IPS-18a (cell line): ENCODE results near the gene RNF213.

ENCODE experiments used
- H3K27ac ChIP-seq: one replicate; pipeline ENCODE4 v1.5.1; 2013; ENCODE audit warnings: low read length
- H3K27me3 ChIP-seq: one replicate; pipeline ENCODE4 v1.6.1; 2013; ENCODE audit warnings: mild to moderate bottlenecking, low read length; ENCODE audit not compliant: control insufficient read depth, insufficient read depth
- H3K36me3 ChIP-seq: one replicate; pipeline ENCODE4 v1.6.1; 2013; ENCODE audit warnings: low read depth, low read length; ENCODE audit not compliant: control insufficient read depth
- H3K4me1 ChIP-seq: one replicate; pipeline ENCODE4 v1.6.1; 2013; ENCODE audit warnings: low read depth, low read length; ENCODE audit not compliant: control insufficient read depth
- H3K4me3 ChIP-seq: one replicate; pipeline ENCODE4 v1.5.1; 2013; ENCODE audit warnings: low read length
- H3K9ac ChIP-seq: one replicate; pipeline ENCODE4 v1.6.1; 2013; ENCODE audit warnings: mild to moderate bottlenecking, low read length, moderate library complexity
- H3K9me3 ChIP-seq: one replicate; pipeline ENCODE4 v1.6.1; 2013; ENCODE audit warnings: low read depth, low read length; ENCODE audit not compliant: control insufficient read depth

RNF213 gene

DNA sequence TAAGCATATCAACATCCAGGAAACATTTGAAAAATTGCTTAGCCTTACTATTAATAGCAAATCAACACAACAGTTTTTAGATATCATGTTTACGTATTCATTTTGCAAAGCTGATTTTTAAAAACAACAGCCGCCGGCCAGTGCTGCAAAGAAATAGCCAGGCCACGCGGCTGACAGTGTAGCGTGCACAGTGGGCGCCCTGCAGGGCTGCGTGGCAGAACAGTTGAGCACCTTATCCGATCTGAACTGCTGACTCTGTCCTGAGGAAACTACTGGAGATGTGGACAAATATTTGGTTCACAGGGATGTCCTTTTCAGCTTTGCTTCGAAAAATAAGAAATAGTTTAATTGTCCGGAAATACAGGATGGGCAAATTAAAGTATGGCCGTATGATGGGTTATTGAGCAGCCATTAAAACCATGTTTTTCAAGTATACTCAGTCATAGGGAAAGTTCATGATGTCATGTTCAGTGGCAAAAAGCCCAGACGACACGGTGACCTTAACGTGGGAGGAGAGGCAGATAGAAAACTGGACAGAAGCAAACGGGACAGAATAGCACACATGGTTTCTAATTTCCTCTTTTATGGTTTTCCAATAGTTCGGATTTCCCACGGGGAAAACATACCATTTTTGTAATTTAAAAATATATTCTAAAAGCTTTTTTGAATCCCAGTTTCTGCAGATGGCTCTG lies 101.9 kb downstream of the RNF213 start:
- H3K27ac ChIP-seq, result no peak overlapping the region
- no peak overlapping the region for H3K4me3 ChIP-seq
- H3K4me1 ChIP-seq, result no peaks in the 10 kb centered on the region
- peaks cover 45% of the 10 kb centered on the region for H3K36me3 ChIP-seq
- H3K9ac ChIP-seq, result no peak overlapping the region
- no peaks in the 10 kb centered on the region for H3K27me3 ChIP-seq
- no peaks in the 10 kb centered on the region for H3K9me3 ChIP-seq

DNA sequence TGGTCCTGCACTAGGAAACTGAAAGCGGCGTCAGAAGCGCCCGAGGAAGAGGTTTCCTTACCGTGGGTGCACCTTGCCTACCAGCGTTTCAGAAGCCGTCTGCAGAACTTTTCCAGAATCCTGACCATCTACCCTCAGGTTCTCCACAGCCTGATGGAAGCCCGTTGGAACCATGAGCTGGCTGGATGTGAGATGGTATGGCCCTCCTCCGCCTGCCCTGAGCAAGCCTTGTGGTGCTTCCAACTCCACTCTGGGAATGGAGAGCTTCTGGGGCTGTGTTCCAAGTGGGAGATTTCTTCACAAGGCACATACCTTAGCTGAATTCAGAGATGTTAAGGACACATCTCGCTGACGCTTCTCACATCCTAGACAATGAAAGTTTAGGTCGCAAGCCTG lies 102.5 kb downstream of the RNF213 start:
- no peaks in the 10 kb centered on the region for H3K27me3 ChIP-seq
- H3K27ac ChIP-seq, result no peak overlapping the region
- no peaks in the 10 kb centered on the region for H3K9me3 ChIP-seq
- no peak overlapping the region for H3K4me3 ChIP-seq
- no peaks in the 10 kb centered on the region for H3K4me1 ChIP-seq
- no peak overlapping the region for H3K9ac ChIP-seq
- H3K36me3 ChIP-seq, result peaks cover 49% of the 10 kb centered on the region

DNA sequence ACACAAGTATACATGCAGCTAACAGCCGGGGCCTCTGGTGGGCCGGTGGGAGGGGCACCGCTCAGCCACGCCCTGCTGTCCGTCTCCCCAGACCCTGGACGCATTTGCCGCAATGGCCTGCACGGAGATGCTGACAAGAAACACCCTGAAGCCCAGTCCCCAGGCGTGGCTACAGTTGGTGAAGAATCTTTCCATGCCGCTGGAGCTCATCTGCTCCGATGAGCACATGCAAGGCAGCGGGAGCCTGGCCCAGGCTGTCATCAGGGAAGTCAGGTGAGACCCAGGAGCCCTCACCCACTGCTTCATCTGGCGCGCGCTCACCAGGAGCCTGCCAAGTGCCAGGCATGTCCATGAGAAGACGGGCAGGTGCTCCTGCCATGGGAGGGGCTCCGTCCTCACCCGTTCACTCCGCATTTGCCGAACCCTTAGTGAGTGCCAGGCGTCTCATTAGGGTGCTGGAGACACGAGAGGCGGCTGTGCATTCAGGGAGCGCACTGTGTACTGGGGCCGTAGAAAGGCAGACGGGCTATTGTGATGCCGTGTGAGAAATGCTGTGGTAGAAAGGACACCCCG lies 103.0 kb downstream of the RNF213 start:
- no peak overlapping the region for H3K27ac ChIP-seq
- H3K27me3 ChIP-seq, result no peaks in the 10 kb centered on the region
- H3K4me1 ChIP-seq, result no peaks in the 10 kb centered on the region
- H3K9ac ChIP-seq, result no peak overlapping the region
- no peaks in the 10 kb centered on the region for H3K9me3 ChIP-seq
- H3K36me3 ChIP-seq, result peaks cover 50% of the 10 kb centered on the region
- H3K4me3 ChIP-seq, result no peak overlapping the region

DNA sequence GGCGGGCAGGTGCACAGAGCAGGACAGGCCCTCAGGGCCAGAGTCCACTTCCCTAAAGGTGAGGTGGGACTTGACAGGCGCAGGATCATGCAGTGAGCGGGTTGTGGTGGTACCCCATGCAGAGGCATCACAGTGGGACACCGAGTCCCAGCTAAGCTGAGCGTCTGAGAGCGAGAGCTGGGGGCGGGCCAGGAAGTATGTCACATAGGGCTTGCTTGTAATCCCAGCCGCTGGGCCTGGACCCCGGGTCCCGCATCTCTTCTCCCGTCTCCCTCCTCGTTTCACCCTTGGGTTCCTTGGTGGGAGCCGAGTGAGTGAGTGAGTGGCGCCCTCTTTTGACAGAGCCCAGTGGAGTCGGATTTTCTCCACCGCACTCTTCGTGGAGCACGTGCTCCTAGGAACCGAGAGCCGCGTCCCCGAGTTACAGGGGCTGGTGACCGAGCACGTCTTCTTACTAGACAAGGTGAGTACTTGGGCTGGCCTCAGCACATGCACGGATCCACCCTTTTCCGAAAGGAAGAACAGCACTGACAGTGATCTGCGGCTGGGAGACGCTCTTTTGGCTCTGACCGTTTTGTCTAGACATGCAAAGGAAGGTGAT lies 103.5 kb downstream of the RNF213 start:
- H3K4me3 ChIP-seq, result no peak overlapping the region
- no peaks in the 10 kb centered on the region for H3K4me1 ChIP-seq
- peaks cover 53% of the 10 kb centered on the region for H3K36me3 ChIP-seq
- no peak overlapping the region for H3K27ac ChIP-seq
- H3K9me3 ChIP-seq, result no peaks in the 10 kb centered on the region
- H3K9ac ChIP-seq, result no peak overlapping the region
- no peaks in the 10 kb centered on the region for H3K27me3 ChIP-seq

DNA sequence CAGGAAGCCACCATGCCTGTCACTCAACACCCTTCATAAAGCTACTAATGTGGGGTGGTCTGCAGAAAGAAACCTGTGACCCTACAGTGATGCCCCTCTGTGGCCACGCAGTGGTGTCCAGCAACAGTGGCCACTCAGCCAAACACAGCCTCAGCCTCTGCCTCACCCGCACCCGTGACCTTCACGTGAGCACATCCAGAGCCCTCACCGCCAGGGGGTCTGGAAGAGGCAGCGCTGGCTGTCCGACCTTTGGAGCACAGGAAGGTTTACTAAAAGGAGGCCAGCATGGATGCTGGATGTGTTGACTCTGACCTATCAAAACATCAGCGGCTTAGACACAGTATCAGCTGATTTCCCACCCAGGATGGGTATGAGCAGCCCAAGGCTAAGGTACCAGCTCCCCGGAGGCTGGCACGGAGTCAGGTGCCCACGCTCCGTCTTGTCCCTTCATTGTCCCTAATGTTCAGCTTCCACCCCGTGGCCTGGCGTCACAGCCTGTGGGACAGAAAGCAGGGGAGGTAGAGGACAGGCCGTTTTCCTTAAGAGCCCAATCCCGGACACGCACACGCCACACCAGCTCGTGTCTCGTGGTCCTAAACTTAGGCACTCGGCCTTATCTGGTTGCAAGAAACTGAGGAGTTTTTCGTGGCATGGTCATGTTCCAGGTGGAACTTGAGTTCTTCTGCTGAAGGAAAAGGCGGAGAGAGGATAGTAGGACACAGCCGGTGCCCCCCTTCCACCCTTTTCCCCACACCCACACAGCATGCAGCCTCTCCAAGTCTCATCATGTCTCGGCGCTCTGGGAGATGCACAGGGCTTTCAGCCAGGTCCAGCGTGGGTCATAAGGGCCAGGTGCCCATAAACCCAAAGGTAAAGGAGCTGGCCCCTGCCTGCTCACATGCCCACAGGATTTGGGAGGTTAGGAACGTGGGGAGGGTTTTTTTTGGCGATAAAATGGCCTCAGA lies 104.6 kb downstream of the RNF213 start:
- H3K27ac ChIP-seq, result no peak overlapping the region
- no peak overlapping the region for H3K4me3 ChIP-seq
- no peaks in the 10 kb centered on the region for H3K27me3 ChIP-seq
- no peak overlapping the region for H3K9ac ChIP-seq
- H3K9me3 ChIP-seq, result no peaks in the 10 kb centered on the region
- H3K36me3 ChIP-seq, result peaks cover 52% of the 10 kb centered on the region
- H3K4me1 ChIP-seq, result no peaks in the 10 kb centered on the region

DNA sequence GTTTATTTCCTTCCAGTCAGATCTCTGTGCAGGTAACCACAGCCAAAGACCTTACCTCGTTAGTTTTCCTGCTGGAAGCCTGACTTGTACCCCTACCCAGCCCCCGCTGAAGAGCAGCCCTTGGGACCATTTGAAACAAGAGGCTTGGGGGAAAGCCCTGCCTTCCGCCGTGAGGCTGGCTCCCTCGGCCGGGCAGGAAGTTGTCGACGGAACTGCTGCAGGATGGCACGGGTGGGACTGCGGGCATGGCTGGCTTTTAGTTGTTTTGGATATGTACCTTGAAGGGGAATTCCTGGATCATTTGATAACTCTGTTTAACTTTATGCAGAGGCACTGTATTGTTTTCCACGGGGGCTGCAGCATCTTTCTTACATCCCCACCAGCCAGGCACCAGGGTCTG lies 105.3 kb downstream of the RNF213 start:
- peaks cover 50% of the 10 kb centered on the region for H3K36me3 ChIP-seq
- H3K27me3 ChIP-seq, result no peaks in the 10 kb centered on the region
- H3K9me3 ChIP-seq, result no peaks in the 10 kb centered on the region
- no peak overlapping the region for H3K4me3 ChIP-seq
- H3K4me1 ChIP-seq, result no peaks in the 10 kb centered on the region
- no peak overlapping the region for H3K9ac ChIP-seq
- H3K27ac ChIP-seq, result no peak overlapping the region

DNA sequence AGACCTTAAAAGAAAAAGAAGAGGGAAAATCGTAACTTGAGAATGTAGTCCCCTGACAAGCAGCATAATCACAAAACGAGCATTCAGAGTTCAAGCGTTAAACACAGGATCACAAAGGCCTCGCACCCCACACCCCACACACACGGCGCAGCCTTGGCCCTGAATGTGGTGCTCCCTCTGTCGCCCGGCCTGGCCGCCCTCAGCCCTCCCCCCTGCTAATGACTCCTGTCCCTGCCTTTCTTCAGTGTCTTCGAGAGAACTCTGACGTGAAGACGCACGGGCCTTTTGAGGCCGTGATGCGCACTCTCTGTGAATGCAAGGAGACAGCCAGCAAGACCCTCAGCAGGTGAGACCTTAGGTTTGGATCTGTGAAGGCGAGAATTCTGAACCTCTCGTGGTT lies 106.9 kb downstream of the RNF213 start:
- no peaks in the 10 kb centered on the region for H3K9me3 ChIP-seq
- H3K9ac ChIP-seq, result no peak overlapping the region
- peaks cover 50% of the 10 kb centered on the region for H3K36me3 ChIP-seq
- H3K27ac ChIP-seq, result no peak overlapping the region
- no peak overlapping the region for H3K4me3 ChIP-seq
- H3K4me1 ChIP-seq, result no peaks in the 10 kb centered on the region
- H3K27me3 ChIP-seq, result no peaks in the 10 kb centered on the region

DNA sequence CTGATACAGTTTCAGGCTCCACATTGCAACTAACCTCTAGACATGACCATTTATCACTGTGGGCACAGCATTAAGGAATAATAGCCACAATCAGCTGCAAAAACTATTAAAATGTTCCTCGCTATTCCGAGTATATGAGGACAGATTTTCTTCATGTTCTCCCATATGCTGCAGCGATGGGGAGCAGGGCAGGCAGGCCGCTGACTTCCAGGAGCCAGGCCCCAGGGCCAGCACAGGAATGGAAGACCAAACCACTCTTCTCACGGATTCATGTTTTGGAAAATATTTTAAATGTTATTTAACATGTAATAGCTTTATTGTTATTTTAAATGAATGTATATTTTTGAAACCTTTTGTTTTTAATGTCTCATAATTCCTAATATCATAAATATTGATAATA lies 110.5 kb downstream of the RNF213 start:
- Histone ChIP-seq H3K36me3 (peaks cover 51% of the 10 kb centered on the region), H3K9ac (no peak overlapping the region), H3K27me3 (no peaks in the 10 kb centered on the region), H3K4me1 (peaks cover 6% of the 10 kb centered on the region), H3K27ac (no peak overlapping the region), H3K4me3 (no peak overlapping the region), H3K9me3 (no peaks in the 10 kb centered on the region)

DNA sequence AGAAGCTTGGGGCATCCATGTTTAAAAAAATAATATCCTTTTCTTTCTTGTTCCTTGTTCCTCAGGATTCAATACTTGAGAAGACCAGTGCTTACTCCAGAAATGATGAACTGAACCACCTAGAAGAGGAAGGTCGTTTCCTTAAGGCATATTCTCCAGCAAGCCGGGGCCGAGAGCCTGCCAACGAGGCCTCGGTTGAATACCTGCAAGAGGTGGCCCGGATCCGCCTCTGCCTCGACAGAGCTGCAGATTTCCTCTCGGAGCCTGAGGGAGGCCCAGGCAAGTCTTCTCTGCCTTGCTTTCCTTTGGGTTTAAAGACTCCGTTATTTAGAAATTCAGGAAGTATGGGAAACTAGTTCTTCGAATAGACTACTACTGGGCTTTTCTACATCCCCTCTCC lies 111.8 kb downstream of the RNF213 start:
- Histone ChIP-seq H3K27me3 (no peaks in the 10 kb centered on the region), H3K4me3 (no peak overlapping the region), H3K9me3 (no peaks in the 10 kb centered on the region), H3K27ac (no peak overlapping the region), H3K36me3 (peaks cover 58% of the 10 kb centered on the region), H3K4me1 (peaks cover 6% of the 10 kb centered on the region), H3K9ac (no peak overlapping the region)

DNA sequence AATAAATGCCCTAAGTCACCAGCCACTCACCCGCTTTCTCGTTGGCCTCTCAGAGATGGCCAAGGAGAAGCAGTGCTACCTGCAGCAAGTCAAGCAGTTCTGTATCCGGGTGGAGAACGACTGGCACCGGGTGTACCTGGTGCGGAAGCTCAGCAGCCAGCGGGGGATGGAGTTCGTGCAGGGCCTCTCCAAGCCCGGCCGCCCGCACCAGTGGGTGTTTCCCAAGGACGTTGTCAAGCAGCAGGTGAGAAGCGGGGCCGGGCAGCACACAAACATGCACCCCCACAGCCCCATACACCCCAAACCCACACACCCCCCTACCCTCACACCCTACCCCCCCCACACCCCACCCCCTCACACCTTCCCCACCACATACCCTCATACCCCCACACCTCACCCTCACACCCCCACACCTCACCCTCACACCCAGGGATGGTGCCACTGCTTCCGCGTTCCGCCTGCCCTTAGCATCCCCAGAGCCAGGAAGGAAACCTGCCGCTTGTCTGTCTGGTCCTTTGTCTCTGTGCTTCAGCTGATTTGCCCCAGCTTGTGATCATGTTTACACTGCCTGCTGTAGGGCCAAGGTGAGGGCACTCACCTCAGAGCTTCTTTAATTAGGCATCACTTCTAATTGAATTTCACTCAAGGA lies 112.4 kb downstream of the RNF213 start:
- Histone ChIP-seq H3K27ac (no peak overlapping the region), H3K9me3 (no peaks in the 10 kb centered on the region), H3K4me1 (peaks cover 6% of the 10 kb centered on the region), H3K27me3 (no peaks in the 10 kb centered on the region), H3K36me3 (peaks cover 59% of the 10 kb centered on the region), H3K4me3 (no peak overlapping the region), H3K9ac (no peak overlapping the region)
